Pons (tissue), 1 donor: Measurements from ENCODE around the gene UQCRC2.
"Not testable (repeated sequence)": the region's sequence is repeated elsewhere in the genome, so short reads cannot be mapped to it uniquely, and the experiment has no call there.

Experiments
- DNase-seq: peaks from one replicate; pipeline ENCODE4 v3.0.0-alpha.2; 2016; ENCODE audit warnings: low spot score

Gene UQCRC2

GRCh38 chr16:21952793-21953540 lies at the start of gene UQCRC2:
TSS of gene UQCRC2 (plus strand) at chr16:21953361. CDS start at chr16:21953424, 63 bp downstream.
- peak; percentile 96 for DNase-seq

GRCh38 chr16:21932650-21933049 lies 20.5 kb upstream of the UQCRC2 start:
- not testable (repeated sequence) for DNase-seq

DNA sequence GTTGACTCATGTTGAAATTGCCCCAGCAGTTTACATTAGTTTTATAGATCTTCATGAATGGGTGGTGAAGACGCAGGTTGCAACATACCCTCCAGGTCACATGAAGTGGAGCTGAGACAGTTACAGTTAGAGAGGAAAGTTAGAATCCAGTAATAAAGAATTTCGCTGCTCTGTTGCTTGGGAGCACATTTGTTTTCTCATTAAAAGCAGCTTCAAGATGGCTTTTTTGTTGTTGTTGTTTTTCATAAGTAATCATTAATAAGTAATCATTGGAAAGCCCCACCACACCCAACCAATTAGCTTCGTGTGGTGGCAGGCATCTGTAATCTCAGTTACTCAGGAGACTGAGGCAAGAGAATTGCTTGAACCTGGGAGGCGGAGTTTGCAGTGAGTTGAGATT lies 19.8 kb upstream of the UQCRC2 start:
- not testable (repeated sequence) for DNase-seq

GRCh38 chr16:21933790-21934189 lies 19.4 kb upstream of the UQCRC2 start:
- not testable (repeated sequence) for DNase-seq

DNA sequence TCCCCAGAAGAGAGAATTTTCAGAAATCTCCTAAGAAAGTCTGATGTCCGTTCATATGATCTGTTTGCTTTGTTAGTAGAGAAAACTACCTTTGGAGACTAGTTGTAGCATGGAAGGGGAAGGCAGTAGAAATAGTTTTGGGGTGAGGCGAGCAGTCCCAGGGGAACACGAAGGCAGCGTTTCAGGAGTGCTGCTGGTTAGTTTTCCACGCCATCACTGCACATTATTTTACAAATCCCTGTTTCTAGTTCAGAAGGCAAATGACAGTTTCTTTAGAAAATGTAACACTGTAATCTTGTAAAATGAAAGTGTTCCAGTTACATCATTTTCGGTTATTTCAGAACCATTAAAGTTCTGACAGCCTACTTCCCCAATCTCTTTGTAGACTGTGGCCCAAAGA lies 16.9 kb upstream of the UQCRC2 start:
- DNase-seq: not testable (repeated sequence)

DNA sequence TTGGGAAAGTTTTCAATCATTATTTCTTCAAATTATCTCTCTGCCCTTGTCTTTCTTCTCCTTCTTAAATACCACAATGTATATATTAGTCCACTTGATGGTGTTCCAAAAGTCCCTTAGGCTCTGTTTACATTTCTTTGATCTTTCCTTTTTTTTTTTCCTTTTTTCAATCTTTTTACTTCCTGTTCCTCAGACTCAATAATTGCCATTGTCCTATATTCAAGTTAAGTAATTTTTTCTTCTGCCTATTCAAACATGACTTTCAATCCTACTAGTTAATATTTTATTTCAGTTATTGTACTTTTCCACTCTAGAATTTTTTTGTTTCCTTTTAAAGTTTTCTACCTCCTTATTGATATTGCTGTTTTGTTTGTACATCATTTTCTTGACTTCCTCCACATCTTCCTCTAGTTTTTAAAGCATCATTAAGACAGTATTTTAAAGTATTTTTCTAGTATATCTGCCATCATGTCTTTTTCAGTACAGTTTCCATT lies 15.8 kb upstream of the UQCRC2 start:
- DNase-seq: no peak

- DNase-seq: no peak
Observed at GRCh38 chr16:21940570-21940969, 12.6 kb upstream of the UQCRC2 start.

DNA sequence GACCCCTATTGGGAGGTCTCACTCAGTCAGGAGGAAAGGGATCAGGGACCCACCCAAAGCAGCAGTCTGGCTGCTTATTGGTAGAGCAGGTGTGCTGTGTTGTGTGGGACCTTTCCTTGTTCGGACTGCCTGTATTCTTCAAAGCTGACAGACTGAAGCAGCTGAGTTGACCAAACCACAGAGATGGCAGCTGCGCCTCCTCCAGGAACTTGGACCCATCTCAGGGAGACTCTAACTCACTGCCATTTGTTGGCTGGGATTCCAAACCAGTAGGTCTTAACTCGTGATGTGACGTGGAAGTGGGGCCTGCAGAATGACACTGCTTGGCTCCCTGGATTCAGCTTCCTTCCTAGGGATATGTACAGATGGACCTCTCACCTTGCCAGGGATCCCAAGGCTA lies 9.6 kb upstream of the UQCRC2 start:
- no peak for DNase-seq

DNA sequence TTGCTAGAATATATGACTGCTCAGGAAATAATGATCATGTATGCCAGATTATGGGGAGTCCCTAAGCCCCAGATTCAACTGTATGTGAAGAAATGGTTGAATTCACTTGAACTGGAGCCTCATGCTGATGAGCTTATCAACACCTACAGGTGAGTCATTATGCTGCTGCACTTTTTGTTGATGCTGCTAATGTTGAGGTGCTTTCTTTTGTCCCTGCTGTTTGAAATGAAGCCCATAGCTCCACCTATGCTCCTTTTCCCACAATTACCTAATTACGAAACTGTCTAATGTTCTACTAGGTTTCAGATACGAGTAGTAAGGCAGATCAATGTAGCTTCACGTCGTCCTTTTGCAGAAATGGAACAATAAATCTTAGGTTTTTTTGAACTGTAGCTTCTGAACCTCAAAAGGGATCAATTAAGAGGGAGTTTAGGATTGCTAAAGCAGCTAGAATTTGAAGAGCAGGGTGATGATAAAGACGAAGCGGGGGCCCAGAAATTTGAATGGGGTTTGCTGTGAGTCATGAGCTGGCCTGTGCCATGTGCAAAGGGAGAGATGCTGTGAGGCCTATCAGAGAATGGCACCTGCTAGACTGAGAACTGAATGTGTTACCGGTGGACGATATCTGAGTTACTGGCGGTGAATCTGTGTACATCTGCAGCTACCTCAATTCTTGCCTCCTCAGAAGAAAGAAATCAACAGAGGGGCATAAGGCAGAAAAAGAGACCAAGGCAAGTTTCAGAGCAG lies 6.1 kb upstream of the UQCRC2 start:
- no peak for DNase-seq

DNA sequence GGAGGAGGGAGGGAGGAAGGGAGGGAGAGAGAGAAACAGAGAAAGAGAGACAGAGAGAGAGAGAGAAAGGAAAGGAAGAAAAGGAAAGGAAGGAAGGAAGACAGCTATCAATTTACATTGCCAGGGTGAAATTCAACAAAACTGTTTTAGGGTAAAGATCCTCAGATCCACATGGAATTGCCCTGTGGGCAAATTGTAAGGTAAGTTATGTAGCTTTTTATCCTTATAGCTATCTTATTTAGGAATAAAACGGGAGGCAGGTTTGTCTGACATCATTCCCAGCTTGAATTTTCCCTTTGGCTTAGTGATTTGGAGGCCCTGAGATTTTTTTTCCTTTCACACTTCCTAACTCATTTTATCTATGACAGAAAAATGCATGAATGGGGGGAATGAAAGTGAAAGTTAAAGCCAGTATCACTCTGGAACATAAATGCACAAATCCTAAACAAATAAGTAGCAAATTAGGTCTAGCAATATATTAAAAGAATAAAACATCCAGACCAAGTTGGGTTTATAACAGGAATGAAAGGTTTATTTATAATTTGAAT lies 3.4 kb upstream of the UQCRC2 start:
- DNase-seq: no peak

DNA sequence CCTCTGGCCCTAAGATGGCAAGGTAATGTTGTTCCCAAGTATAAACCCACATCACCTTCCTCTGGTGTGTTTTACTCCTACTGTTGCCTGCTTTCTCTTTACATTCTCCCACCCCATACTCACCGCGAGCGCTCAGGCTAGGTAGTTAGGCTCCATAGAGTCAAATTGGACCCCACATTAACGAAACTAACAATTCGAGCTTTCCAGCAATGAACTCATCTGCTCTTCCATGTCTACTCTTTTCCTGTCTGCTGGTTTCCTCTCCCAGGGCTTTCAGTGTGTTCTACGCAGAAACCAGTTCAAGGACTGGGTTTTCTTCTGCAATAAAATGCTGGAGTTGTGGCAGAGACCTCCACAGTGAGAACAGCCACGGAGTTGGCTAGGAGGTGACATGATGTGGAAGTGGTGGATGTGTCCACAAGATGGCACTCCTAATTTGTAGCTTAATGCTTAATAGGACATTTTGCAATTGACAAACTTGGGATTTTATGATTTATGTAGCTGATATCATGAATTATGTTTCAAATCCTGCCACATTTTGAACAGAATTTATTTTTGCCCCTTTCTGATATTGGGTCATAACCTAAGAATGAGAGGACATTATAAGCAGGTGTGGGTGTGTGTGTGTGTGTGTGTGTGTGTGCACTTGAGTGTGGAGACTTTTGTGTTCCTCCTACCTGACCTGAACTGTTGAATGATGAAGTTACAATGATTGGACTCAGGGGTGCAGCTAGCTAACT lies 2.2 kb upstream of the UQCRC2 start:
- peak; percentile 35 for DNase-seq

DNA sequence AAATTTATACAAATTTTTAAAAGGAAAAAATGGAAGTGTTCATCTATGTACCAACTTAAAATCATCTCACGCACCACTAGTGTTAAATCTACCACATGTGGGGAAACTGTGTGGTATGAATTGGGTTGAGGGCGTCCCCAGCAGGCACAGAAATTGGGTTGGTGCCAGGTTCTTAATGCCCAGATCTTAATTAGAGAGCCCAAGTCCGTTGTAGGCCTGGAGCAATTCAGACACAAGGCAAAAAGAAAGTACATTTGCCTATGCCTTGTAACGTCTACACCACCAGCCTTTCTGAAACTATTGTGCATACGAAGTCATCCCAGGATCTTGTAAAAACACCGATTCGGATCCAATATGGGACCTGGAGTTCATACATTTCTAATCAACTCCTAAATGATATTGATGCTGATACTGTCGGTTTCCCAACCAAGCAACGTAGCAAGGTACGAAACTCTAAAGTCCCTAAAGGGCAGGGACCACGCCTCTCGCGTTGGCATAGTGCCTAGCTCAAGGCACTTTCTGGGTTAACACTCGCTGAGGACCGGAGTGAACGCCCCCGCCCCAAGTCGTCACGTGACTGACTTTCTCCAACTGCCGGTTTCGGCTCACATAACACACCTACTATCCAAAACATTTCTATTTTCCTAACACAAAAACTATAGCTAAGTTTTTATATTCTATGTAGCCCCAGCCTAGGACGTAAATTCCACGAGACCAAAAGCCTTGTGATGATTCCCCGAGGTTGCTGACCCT lies 945 bp upstream of the UQCRC2 start:
- peak; percentile 72 for DNase-seq

DNA sequence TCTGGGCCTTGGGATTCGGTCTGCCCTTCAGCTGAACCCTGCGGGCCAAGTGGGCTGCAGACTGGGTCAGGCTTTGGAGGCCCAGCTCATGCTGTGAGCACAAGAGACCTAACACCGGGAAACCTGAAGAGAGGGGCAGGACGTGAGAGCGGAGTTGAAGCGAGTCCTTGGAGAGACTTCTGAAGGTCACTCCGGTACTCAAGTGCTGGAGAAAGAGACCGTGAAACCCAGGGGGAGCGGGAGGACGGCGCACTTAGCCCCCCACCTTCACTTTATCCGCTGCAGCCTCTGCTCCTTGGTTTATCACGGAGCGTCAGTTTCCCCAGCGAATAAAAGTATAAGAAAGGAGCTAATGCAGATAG lies 361 bp downstream of the UQCRC2 start:
- DNase-seq: no peak

- DNase-seq: no peak
Observed at GRCh38 chr16:21957714-21958346, 4.7 kb downstream of the UQCRC2 start.

DNA sequence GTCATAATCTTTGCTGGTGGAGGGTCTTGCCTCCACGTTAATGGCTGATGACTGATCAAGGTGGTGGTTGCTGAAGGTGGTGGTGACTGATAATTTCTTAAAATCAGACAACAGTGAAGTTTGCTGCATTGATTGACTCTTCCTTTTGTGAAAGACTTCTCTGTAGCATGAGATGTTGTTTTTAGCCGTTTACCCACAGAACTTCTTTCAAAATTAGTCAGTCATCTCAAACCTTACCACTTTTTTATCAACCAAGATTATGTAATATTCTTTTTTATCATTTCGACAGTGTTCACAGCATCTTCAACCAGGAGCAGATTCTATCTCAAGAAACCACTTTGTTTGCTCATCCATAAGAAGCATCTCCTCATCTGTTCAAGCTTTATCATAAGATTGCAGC lies 5.9 kb downstream of the UQCRC2 start:
- no peak for DNase-seq

- no peak for DNase-seq
Observed at GRCh38 chr16:21962475-21962874, 9.3 kb downstream of the UQCRC2 start.

- no peak for DNase-seq
Observed at GRCh38 chr16:21963887-21964286, 10.7 kb downstream of the UQCRC2 start.

DNA sequence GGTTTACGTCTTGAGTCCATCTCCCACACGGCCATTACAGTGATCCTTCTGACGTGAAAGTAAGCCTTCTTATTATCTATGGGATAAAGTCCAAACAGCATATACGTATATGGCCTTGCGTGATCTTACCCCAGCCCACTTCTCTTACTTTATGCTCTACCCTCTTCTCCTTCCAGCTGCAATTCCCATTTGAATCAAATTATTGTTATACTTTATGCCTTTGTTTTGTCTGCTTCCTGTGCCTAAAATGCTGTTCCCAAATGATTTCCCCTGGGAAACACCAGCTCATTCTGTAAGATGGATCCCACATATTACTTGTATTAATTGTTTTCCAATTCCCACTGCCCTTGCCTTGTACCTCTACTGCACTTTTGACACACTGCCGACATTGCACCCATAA lies 11.2 kb downstream of the UQCRC2 start:
- no peak for DNase-seq

- no peak for DNase-seq
Observed at GRCh38 chr16:21971856-21972255, 18.7 kb downstream of the UQCRC2 start.

DNA sequence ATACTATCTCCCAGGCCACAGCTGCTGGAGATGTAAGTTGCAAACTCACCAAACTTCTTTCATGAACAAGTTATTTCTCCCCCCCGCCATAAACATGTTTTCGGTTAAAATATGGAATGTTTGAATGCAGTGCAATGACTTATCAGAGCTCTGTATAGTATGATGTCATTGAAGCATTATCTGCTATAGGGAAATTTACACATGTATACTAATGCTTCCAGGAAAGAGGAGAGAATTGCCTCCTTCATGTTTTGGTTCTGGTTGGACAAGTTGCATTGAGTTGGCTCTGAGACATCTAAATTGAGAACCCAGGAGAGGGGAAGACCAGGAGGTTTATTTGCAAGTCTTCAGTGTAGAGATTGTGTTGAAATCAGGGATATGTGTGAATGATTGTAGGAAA lies 20.8 kb downstream of the UQCRC2 start:
- no peak for DNase-seq

GRCh38 chr16:21980032-21980431 lies 26.9 kb downstream of the UQCRC2 start:
- no peak for DNase-seq
